AG09319 (cell line): ENCODE results near the gene CHTF8.

Experiments
- DNase-seq: peaks from one replicate; pipeline ENCODE4 v3.0.0-alpha.2; 2010; ENCODE audit warnings: low read depth; ENCODE audit errors: extremely low read depth
- TF ChIP-seq, protein P1 (sequence below): IDR thresholded peaks from 2 replicates; pipeline ENCODE4 v1.5.1; 2011; ENCODE audit warnings: low read depth, mild to moderate bottlenecking, inconsistent platforms, low read length, moderate library complexity

The CHTF8 gene, protein sequence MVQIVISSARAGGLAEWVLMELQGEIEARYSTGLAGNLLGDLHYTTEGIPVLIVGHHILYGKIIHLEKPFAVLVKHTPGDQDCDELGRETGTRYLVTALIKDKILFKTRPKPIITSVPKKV

DNA sequence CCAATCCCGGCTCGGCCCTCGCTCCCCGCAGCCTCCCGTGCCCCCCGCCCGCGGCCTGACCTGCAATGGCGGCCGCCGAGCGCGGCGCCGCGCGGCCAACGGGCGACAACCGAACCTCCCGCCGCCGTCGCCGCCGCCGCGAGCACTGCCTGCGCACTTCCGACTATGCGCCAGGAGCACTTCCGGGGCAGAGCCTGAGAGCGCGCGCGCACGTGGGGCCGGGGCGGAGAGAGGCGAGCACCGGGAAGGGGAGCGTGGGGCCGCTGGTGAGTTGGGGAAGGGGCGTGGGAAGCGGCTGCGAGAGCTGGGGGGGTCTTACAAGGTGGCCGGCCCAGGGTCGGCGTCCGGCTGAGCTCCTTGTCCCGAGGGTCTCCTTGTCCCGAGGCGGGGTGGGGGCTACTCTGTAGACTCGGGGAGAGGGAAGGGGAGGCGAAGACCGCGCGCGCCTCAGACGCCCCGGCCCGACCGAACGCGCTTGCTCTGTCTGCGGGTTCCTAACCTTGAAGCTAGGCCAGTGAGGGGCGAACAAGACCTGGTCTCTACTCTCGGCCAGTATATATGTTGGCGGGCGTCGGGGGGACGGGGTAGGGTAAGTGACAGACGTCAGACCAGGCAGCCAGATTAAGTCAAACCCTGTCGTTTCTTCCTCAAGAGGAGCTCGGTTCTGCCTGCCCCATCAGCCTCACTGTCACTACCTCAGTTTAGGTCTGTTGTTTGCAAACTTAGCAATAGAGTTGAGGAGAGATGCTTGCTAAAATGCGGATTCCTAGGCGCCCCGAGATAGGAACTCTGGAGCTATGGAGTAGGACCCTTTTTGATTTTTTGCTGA, at the start of gene CHTF8, which contains the start of gene UTP4:
CHTF8 (minus strand) TSS at position 165 of the 829 bp plus-strand sequence. CDS start 11,130 bp downstream, outside the sequence.
UTP4 (plus strand) TSS at position 226 of the 829 bp plus-strand sequence. CDS start 811 bp downstream, outside the sequence.
- TF ChIP-seq, protein P1, sequence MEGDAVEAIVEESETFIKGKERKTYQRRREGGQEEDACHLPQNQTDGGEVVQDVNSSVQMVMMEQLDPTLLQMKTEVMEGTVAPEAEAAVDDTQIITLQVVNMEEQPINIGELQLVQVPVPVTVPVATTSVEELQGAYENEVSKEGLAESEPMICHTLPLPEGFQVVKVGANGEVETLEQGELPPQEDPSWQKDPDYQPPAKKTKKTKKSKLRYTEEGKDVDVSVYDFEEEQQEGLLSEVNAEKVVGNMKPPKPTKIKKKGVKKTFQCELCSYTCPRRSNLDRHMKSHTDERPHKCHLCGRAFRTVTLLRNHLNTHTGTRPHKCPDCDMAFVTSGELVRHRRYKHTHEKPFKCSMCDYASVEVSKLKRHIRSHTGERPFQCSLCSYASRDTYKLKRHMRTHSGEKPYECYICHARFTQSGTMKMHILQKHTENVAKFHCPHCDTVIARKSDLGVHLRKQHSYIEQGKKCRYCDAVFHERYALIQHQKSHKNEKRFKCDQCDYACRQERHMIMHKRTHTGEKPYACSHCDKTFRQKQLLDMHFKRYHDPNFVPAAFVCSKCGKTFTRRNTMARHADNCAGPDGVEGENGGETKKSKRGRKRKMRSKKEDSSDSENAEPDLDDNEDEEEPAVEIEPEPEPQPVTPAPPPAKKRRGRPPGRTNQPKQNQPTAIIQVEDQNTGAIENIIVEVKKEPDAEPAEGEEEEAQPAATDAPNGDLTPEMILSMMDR: no peak
- DNase-seq: peak; percentile 40

DNA sequence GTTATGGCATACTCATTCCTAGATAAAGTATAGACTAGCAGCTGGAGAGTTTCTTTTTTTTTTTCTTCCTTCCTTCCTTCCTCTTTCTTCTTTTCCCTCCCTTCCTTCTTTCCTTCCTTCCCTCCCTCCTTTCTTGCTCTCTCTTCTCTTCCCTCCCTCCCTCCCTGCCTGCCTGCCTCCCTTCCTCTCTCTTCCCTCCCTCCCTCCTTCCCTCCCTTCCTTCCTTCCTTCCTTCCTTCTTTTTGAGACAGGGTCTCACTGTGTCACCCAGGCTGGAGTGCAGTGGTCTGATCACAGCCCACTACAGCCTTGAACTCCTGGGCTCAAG, 47.6 kb upstream of the CHTF8 start:
- no peak for DNase-seq
- TF ChIP-seq, protein P1: no peak

DNA sequence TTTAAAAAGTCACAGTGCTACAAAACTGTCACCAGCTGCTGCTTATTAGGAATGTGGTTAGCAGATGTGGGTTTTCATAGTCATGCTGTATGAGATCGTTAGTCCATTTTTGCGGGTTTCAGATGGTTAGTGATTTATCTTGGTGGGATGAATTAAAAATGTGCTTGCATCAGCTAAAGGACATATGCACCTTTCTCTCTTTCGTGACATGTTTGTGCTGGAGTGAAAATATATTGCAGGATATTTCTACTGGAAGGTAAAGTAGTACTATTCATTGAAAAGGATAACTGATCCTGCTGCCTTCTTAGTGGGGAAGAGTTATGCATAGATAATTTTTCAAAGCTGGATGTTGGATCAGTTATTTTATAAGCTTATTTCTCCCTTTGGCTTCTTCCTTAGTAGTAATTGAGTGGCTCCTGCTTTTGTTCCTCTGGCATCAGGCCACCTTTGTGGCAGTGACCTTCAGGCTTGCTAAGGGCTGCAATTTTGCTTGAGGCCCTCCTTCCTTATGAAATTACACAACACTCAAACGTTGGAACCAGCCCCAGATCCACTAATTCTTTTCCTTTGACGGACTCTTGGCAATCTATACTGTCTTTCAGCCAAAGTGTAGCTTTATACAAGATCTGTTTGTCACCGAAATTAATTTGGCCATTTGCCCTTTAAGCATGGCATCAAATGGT, 47.1 kb upstream of the CHTF8 start:
- TF ChIP-seq, protein P1: no peak
- DNase-seq: peak; percentile 85

GRCh38 chr16:69176033-69176800, 43.8 kb upstream of the CHTF8 start:
- TF ChIP-seq, protein P1: no peak; the same call in 1 of the 2 replicates
- DNase-seq: no peak

DNA sequence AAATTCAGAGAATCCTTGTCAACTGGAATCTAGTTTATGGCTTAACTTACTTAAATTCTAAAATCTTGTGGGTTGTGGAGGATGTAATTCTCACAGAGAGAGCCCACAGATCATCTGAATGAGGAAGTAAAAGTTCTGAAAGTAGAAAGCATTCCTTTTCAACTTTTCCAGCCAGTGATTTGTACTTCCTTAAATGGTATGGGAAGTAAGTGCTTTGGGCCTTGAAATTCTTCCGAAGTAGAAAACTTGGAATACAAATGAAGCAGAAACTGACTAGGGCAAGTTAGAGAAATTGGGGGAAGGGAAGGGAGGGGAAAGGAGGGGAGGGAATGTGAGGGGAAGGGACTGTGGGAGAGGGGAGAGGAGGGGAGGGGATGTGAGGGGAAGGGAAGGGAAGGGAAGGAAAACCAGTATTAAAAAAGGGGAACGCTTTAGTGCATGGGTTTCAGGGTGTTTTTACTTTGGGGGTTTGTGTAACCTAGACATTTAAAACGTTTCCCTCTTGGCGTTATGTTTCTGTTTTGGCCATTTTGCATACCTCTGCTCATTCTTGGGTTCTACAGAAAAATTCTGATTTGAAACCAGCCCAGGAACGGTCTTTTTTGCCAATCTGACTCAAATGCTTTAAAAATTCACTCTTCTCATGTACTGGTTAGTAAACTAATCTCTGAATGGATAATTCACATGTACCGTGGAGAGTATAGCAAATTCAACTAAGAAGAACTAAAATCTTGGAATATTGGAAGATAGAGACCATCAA, 39.1 kb upstream of the CHTF8 start:
- DNase-seq: no peak
- TF ChIP-seq, protein P1: no peak

- TF ChIP-seq, protein P1: no peak
- no peak for DNase-seq
Measured at GRCh38 chr16:69169607-69170352, 37.4 kb upstream of the CHTF8 start.
